CD4-positive, alpha-beta T cell (primary cell): ENCODE results near the gene MYO7B. TPM values are rescaled to one million over a fixed set of nuclear protein-coding genes. Genes with fewer than 3 reads are reported as not detected.

ENCODE experiments used
- ATAC-seq: fragments of 200-7000 bp; cut with Tn5 transposase; one replicate; pipeline ENCODE4 v1.10.0; 2022; ENCODE audit warnings: mild to moderate bottlenecking; ENCODE audit not compliant: poor library complexity
- CTCF ChIA-PET: fragments of 350-600 bp; sonication (Branson Sonifier 250); formaldehyde crosslinking; loops from one replicate; lab custom pipeline; 2021; ENCODE audit warnings: antibody characterized with exemption, inconsistent platforms; lab: Charles Lee
- POLR2A ChIA-PET: fragments of 350-600 bp; sonication (Branson Sonifier 250); formaldehyde crosslinking; loops from one replicate; lab custom pipeline; 2021; ENCODE audit warnings: antibody characterized with exemption, inconsistent platforms; lab: Charles Lee
- DNase-seq, 14 experiments: peaks; one replicate each; pipeline ENCODE4 v3.0.0-alpha.2; 2013 to 2020; ENCODE audit warnings: mixed read lengths in 2 of 14
- H3K27ac ChIP-seq, 2 donors: one replicate each; pipeline versions ENCODE4 v1.5.1 to v1.7.0; 2013; ENCODE audit warnings: low read length in 2 of 2, low read depth in 1 of 2, mild to moderate bottlenecking in 1 of 2
- H3K27me3 ChIP-seq, 2 experiments: 1 replicate in 1 of 2; 2 replicates in 1 of 2; pipeline versions ENCODE4 v1.6.1 to v1.7.0; 2013; ENCODE audit warnings: low read length in 2 of 2, control low read depth in 1 of 2, mild to moderate bottlenecking in 1 of 2, moderate library complexity in 1 of 2; ENCODE audit not compliant: insufficient read depth in 2 of 2, control insufficient read depth in 1 of 2
- H3K36me3 ChIP-seq: one replicate; pipeline ENCODE4 v1.6.1; 2013; ENCODE audit warnings: low read length, control low read depth; ENCODE audit not compliant: insufficient read depth
- H3K4me1 ChIP-seq: one replicate; pipeline ENCODE4 v1.6.1; 2013; ENCODE audit warnings: low read length, control low read depth; ENCODE audit not compliant: insufficient read depth
- H3K4me3 ChIP-seq: one replicate; pipeline ENCODE4 v1.5.1; 2013; ENCODE audit warnings: mild to moderate bottlenecking, low read length, moderate library complexity
- H3K9me3 ChIP-seq, 2 experiments: 1 replicate in 1 of 2; 2 replicates in 1 of 2; pipeline versions ENCODE4 v1.6.1 to v1.7.0; 2013; ENCODE audit warnings: low read length in 2 of 2, mild to moderate bottlenecking in 2 of 2, control low read depth in 1 of 2, moderate library complexity in 1 of 2; ENCODE audit not compliant: control insufficient read depth in 1 of 2, insufficient read depth in 1 of 2
- H3K27ac Mint-ChIP-seq: one replicate; pipeline ENCODE4 v1.8.0; 2020; ENCODE audit warnings: mixed read lengths
- H3K27me3 Mint-ChIP-seq: one replicate; pipeline ENCODE4 v1.8.0; 2021; ENCODE audit warnings: mixed read lengths
- H3K36me3 Mint-ChIP-seq: one replicate; pipeline ENCODE4 v1.8.0; 2021; ENCODE audit warnings: low read depth, mixed read lengths
- H3K4me1 Mint-ChIP-seq: one replicate; pipeline ENCODE4 v1.8.0; 2021; ENCODE audit warnings: low read depth, mixed read lengths
- H3K4me3 Mint-ChIP-seq: one replicate; pipeline ENCODE4 v1.8.0; 2020; ENCODE audit warnings: mild to moderate bottlenecking, mixed read lengths
- H3K9me3 Mint-ChIP-seq: one replicate; pipeline ENCODE4 v1.8.0; 2020; ENCODE audit warnings: mixed read lengths
- CTCF ChIP-seq: fragments of 200-600 bp; IDR thresholded peaks from one replicate; pipeline ENCODE4 v1.8.0; 2022; ENCODE audit warnings: antibody characterized with exemption, mild to moderate bottlenecking
- intact Hi-C, 2 experiments: fragments of 100-400 bp; cut with DNase I in 1 of 2; cut with micrococcal nuclease in 1 of 2; formaldehyde crosslinking; loops; one replicate each; pipeline versions ENCODE4 v1.15.1 to v1.9.0; 2023 to 2025; cut with DNase I, micrococcal nuclease
- total RNA-seq, 174 experiments: library from RNA in 2 of 174; stranded (reverse) in 2 of 174; gene quantifications; one replicate each; pipeline ENCODE4 v1.2.3 and lab custom pipeline; 2021 to 2026

The MYO7B gene
- total RNA-seq, 2 experiments from 2014 or later: 0.05 to 0.14 TPM

GRCh38 chr2:127588241-127588640 is 52.8 kb downstream of the MYO7B start:
- Mint-ChIP-seq H3K9me3 (no peaks in the 10 kb centered on the region), H3K4me1 (peaks cover 9% of the 10 kb centered on the region), H3K27me3 (no peaks in the 10 kb centered on the region), H3K36me3 (no peaks in the 10 kb centered on the region), H3K27ac (no peak overlapping the region), H3K4me3 (no peak overlapping the region)
- POLR2A ChIA-PET: no interaction called here
- H3K4me3 ChIP-seq: no peak overlapping the region
- H3K27me3 ChIP-seq: no peaks in the 10 kb centered on the region
- no peaks in the 10 kb centered on the region for H3K36me3 ChIP-seq
- no peak overlapping the region for H3K27ac ChIP-seq
- CTCF ChIA-PET: no interaction called here
- H3K4me1 ChIP-seq: peaks cover 5% of the 10 kb centered on the region
- no peak for TF ChIP-seq CTCF
- no peak for DNase-seq
- H3K9me3 ChIP-seq: no peaks in the 10 kb centered on the region
- intact Hi-C loops: no loop called here
- no peak for ATAC-seq

GRCh38 chr2:127589358-127589757 is 53.9 kb downstream of the MYO7B start:
- no peaks in the 10 kb centered on the region for H3K36me3 Mint-ChIP-seq
- Histone ChIP-seq H3K27me3 (no peaks in the 10 kb centered on the region), H3K4me3 (no peak overlapping the region), H3K36me3 (no peaks in the 10 kb centered on the region), H3K27ac (no peak overlapping the region), H3K4me1 (peaks cover 5% of the 10 kb centered on the region), H3K9me3 (no peaks in the 10 kb centered on the region)
- no peak overlapping the region for H3K4me3 Mint-ChIP-seq
- CTCF ChIA-PET: no interaction called here
- H3K27ac Mint-ChIP-seq: no peak overlapping the region
- DNase-seq (no peak), ATAC-seq (no peak)
- H3K27me3 Mint-ChIP-seq: no peaks in the 10 kb centered on the region
- POLR2A ChIA-PET: no interaction called here
- H3K9me3 Mint-ChIP-seq: no peaks in the 10 kb centered on the region
- H3K4me1 Mint-ChIP-seq: peaks cover 11% of the 10 kb centered on the region
- intact Hi-C loops: no loop called here
- no peak for TF ChIP-seq CTCF

GRCh38 chr2:127589841-127590240 is 54.4 kb downstream of the MYO7B start:
- Histone ChIP-seq H3K9me3 (no peaks in the 10 kb centered on the region), H3K36me3 (no peaks in the 10 kb centered on the region), H3K4me1 (peaks cover 5% of the 10 kb centered on the region), H3K4me3 (no peak overlapping the region), H3K27ac (no peak overlapping the region), H3K27me3 (no peaks in the 10 kb centered on the region)
- Mint-ChIP-seq H3K27me3 (no peaks in the 10 kb centered on the region), H3K27ac (no peak overlapping the region), H3K4me1 (peaks cover 16% of the 10 kb centered on the region), H3K4me3 (no peak overlapping the region), H3K36me3 (no peaks in the 10 kb centered on the region), H3K9me3 (no peaks in the 10 kb centered on the region)
- intact Hi-C loops: loop anchor here in 1 of 2 experiments (2.0 kb wide), 1 partner anchor 113 kb away; no protein-coding TSS in a partner anchor
- POLR2A ChIA-PET: no interaction called here
- ATAC-seq (no peak), DNase-seq (no peak)
- CTCF ChIA-PET: interaction anchor here (2.8 kb wide), 1 partner anchor 59 kb away, joined by 78 read pairs; no protein-coding TSS in a partner anchor
- TF ChIP-seq CTCF: no peak
